ENCODE data around the gene SLC9C2. TPM values are rescaled to one million over a fixed set of nuclear protein-coding genes. Genes with fewer than 3 reads are reported as not detected.

SLC9C2 gene
- polyA plus RNA-seq, 1 experiment, result not detected

- no peak for DNase-seq (ENCODE audit: low read depth)
- Histone ChIP-seq H3K4me3 (ENCODE audit: low read depth, low read length) (no peak overlapping the region), H3K27me3 (ENCODE audit: control insufficient read depth, insufficient read depth, low read length) (0 out of 2 replicates have a peak, but pooled peaks cover 2% of the 10 kb centered on the region), H3K36me3 (ENCODE audit: control insufficient read depth, insufficient read depth, low read length) (no peaks in the 10 kb centered on the region)
- TF ChIP-seq CTCF (IDR thresholded peaks at IDR 0.05; ENCODE audit: insufficient read depth, low read depth, low read length), result no peak
- ChIA-PET POLR2A (no interaction called here), CTCF (interaction anchor here (0.7 to 1.0 kb wide), 2 partner anchors 11 to 13 kb away, joined by 3 read pairs; no protein-coding TSS in a partner anchor)
Measured at GRCh38 chr1:173532237-173532636, 70.6 kb downstream of the SLC9C2 start.

DNA sequence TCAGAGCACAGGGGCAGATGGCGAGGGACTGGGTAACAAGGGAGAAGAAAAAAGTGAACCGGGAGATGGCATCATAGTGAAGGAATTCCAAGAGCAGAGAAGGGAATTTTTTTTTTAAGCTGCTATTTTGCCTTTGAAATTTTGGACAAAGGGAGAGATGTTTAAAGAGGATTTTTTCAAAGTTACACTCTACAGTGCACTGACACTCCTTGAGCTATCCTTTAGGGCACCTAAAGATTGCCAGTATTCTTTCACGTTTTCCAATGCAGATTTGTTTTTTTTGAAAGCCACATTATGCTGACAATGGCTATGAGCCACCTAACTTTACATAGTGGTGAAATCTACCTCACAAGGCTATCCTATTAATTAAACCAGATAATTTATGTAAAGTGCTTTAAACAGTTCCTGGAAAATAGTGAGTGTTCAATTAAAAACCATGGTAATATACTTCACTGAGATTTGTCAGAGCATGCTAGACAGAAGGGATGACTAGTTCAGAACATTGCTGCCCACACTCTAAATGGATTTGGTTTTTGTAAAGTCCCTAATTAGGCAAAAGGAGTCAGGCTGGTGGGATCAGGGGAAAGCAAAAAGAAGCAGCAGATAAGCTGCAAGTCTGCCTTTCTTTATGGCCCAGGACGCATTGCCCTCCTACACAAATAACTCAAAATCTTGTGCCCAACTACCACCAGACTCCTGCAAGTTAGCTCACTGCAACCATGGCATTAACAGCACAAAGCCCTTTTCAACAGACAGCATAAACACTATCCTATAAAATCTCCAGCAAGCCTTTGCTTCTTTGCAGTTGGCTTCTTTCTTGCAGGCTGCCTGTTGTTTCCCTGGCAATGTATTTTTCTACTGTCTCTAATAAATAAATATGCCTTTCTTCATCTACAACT is 71.8 kb downstream of the SLC9C2 start:
- POLR2A ChIA-PET, result interaction anchor here (0.6 kb wide), 1 partner anchor 307 kb away, joined by 4 read pairs; no protein-coding TSS in a partner anchor
- Histone ChIP-seq H3K4me3 (ENCODE audit: low read depth, low read length) (no peak overlapping the region), H3K27me3 (ENCODE audit: control insufficient read depth, insufficient read depth, low read length) (0 out of 2 replicates have a peak, but pooled peaks cover 2% of the 10 kb centered on the region), H3K36me3 (ENCODE audit: control insufficient read depth, insufficient read depth, low read length) (no peaks in the 10 kb centered on the region)
- CTCF ChIA-PET, result interaction anchor here (0.7 kb wide), 1 partner anchor 12 kb away, joined by 3 read pairs; no protein-coding TSS in a partner anchor
- no peak for DNase-seq (ENCODE audit: low read depth)
- no peak for TF ChIP-seq CTCF (IDR thresholded peaks at IDR 0.05; ENCODE audit: insufficient read depth, low read depth, low read length)

DNA sequence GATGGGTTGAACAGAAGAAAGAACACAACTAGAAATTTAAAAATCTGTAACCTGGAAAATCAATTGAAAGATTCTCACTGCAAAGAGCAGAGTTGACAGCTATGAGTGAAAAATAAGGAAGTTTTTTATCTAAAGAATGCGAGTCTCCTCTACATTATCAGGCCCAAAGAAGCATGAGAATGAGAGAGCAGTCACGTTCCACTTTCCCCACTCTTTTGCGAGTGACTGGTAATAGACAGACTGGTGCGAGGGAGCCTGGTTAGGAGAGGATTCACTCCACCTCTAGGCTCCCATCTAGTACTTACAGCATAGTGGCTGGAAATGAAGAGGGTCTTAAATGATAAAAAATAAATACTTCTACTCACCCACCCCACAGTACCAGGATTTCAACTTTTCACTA is 73.8 kb downstream of the SLC9C2 start:
- Histone ChIP-seq H3K36me3 (ENCODE audit: control insufficient read depth, insufficient read depth, low read length) (no peaks in the 10 kb centered on the region), H3K27me3 (ENCODE audit: control insufficient read depth, insufficient read depth, low read length) (0 out of 2 replicates have a peak, but pooled peaks cover 2% of the 10 kb centered on the region), H3K4me3 (ENCODE audit: low read depth, low read length) (no peak overlapping the region)
- no peak for TF ChIP-seq CTCF (IDR thresholded peaks at IDR 0.05; ENCODE audit: insufficient read depth, low read depth, low read length)
- ChIA-PET POLR2A (no interaction called here), CTCF (no interaction called here)
- no peak for DNase-seq (ENCODE audit: low read depth)

DNA sequence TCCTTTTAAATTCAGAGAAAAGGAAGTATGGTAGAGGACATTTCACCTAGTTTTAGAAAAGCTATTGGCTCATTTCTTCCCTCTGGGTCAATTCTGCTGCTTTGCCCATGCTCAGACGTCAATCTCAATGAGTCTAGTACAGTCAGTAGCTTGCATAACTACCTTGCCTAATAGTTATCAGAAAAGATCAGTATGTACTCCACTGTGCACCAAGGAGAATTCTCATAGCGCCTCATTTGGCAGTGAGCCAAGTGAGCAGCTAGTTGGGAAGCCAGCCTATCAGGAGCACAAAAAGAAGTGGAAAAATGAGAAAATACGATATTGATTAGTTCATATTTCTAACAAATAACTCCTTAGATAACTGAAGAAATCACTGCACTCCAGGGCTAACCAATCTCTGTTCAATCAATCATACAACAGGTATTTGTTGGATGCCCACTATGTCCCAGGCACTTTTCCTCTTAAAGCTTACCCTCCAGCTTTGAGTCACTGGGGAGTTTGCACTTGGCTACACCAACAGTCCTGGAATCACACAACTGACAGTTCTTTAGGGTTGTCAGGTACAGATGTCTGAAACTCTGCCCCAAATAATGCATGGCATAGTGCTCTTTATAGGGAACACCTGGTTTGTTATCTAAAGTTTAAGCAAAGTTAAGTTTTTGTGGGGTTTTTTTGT is 75.6 kb downstream of the SLC9C2 start:
- TF ChIP-seq CTCF (IDR thresholded peaks at IDR 0.05; ENCODE audit: insufficient read depth, low read depth, low read length), result no peak
- POLR2A ChIA-PET, result no interaction called here
- Histone ChIP-seq H3K27me3 (ENCODE audit: control insufficient read depth, insufficient read depth, low read length) (0 out of 2 replicates have a peak, but pooled peaks cover 2% of the 10 kb centered on the region), H3K4me3 (ENCODE audit: low read depth, low read length) (no peak overlapping the region), H3K36me3 (ENCODE audit: control insufficient read depth, insufficient read depth, low read length) (no peaks in the 10 kb centered on the region)
- no peak for DNase-seq (ENCODE audit: low read depth)
- CTCF ChIA-PET, result no interaction called here

GRCh38 chr1:173525926-173526325 is 76.9 kb downstream of the SLC9C2 start:
- DNase-seq (ENCODE audit: low read depth), result no peak
- H3K27me3 ChIP-seq (ENCODE audit: control insufficient read depth, insufficient read depth, low read length), result no peaks in the 10 kb centered on the region
- ChIA-PET CTCF (no interaction called here), POLR2A (no interaction called here)
- TF ChIP-seq CTCF (IDR thresholded peaks at IDR 0.05; ENCODE audit: insufficient read depth, low read depth, low read length), result no peak
- H3K36me3 ChIP-seq (ENCODE audit: control insufficient read depth, insufficient read depth, low read length), result no peaks in the 10 kb centered on the region
- no peak overlapping the region for H3K4me3 ChIP-seq (ENCODE audit: low read depth, low read length)

Data from BJ (cell line).